ENCODE measurements around the gene TSTD1. TPM values are rescaled to one million over a fixed set of nuclear protein-coding genes. Genes with fewer than 3 reads are reported as not detected.

The TSTD1 gene, protein sequence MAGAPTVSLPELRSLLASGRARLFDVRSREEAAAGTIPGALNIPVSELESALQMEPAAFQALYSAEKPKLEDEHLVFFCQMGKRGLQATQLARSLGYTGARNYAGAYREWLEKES
- 6.7 and 7.2 TPM in 2 replicates for total RNA-seq
- long read RNA-seq, partial matches to known transcripts = 0 of 2 reads
- long read RNA-seq, other reads (novel, unspliced or antisense) = 0 of 2 reads

DNA sequence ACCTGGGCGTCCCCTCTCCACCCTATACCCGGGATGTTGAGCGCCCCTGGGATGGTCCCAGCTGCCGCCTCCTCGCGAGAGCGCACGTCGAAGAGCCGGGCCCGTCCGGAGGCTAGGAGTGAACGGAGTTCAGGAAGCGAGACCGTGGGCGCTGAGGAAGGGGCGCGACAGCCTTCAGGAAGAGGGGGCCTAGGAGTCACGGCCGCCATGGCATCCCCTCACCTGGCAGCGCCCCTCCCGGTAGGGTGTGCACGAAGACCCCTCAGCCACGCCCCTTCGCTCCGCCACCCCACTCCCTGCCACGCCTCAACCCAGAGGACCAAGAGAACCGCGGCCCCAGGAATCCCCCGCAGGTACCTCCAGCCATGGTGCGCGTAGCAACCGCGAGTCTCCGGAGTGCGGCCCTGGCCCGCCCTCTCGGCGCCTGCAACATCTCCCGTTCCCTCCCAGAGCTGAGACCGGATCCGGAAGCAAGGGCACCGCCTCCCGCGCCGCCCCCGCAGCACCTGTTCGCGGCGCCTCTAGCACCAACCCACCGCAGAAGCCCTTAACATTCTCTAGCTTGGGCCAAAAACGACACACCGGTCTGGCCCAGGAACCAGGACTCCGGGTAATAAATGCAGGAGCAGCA lies at the start of gene TSTD1:
TSS of gene TSTD1 (minus strand) at position 442 of the 631 bp plus-strand sequence. CDS start at position 367, 75 bp downstream.
- TF ChIP-seq, protein P1, sequence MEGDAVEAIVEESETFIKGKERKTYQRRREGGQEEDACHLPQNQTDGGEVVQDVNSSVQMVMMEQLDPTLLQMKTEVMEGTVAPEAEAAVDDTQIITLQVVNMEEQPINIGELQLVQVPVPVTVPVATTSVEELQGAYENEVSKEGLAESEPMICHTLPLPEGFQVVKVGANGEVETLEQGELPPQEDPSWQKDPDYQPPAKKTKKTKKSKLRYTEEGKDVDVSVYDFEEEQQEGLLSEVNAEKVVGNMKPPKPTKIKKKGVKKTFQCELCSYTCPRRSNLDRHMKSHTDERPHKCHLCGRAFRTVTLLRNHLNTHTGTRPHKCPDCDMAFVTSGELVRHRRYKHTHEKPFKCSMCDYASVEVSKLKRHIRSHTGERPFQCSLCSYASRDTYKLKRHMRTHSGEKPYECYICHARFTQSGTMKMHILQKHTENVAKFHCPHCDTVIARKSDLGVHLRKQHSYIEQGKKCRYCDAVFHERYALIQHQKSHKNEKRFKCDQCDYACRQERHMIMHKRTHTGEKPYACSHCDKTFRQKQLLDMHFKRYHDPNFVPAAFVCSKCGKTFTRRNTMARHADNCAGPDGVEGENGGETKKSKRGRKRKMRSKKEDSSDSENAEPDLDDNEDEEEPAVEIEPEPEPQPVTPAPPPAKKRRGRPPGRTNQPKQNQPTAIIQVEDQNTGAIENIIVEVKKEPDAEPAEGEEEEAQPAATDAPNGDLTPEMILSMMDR (conservative IDR thresholded peaks at IDR 0.05) = peak; percentile 11
- H3K4me3 Mint-ChIP-seq = peak within 1 kb of the TSS; percentile 81
- H3K4me1 Mint-ChIP-seq = peaks cover 20% of the 10 kb centered on the region
- H3K27me3 Mint-ChIP-seq (ENCODE audit: low read depth) = no peaks in the 10 kb centered on the region
- H3K27ac Mint-ChIP-seq (ENCODE audit: unreplicated experiment) = no peak within 1 kb of the TSS
- H3K36me3 Mint-ChIP-seq (ENCODE audit: low read depth) = peaks cover 19% of the 10 kb centered on the region
- no peak for DNase-seq (ENCODE audit: low read depth, low spot score)
- H3K9me3 Mint-ChIP-seq = no peaks in the 10 kb centered on the region

GRCh38 chr1:161086457-161086856 lies 47.7 kb upstream of the TSTD1 start:
- Mint-ChIP-seq H3K36me3 (ENCODE audit: low read depth) (no peaks in the 10 kb centered on the region), H3K4me1 (peaks cover 10% of the 10 kb centered on the region), H3K4me3 (no peak overlapping the region), H3K27ac (ENCODE audit: unreplicated experiment) (no peak overlapping the region), H3K9me3 (no peaks in the 10 kb centered on the region), H3K27me3 (ENCODE audit: low read depth) (no peaks in the 10 kb centered on the region)
- DNase-seq (ENCODE audit: low read depth, low spot score) = no peak
- TF ChIP-seq, protein P1 (conservative IDR thresholded peaks at IDR 0.05) = no peak

DNA sequence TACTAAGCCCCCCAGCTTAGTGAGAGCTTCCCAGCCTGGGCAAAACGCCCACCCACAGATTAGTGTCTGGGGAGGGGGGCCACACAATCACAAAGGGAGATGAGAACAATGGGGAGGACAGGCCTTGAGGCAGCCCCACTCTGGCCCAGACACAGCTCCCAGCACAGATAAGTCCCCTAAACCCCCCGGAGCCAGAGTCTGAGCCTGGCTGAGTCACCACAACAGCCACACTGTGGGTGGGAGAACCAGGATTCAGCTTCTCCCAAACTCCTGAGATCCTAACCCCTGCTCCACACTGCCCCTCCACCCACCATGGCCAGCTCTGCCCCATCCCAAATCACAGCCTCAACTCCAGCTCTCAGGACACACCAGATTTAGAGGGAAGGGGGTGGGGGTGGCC lies 46.4 kb upstream of the TSTD1 start:
- Mint-ChIP-seq H3K27me3 (ENCODE audit: low read depth) (no peaks in the 10 kb centered on the region), H3K36me3 (ENCODE audit: low read depth) (no peaks in the 10 kb centered on the region), H3K27ac (ENCODE audit: unreplicated experiment) (no peak overlapping the region), H3K4me1 (peaks cover 18% of the 10 kb centered on the region), H3K4me3 (no peak overlapping the region), H3K9me3 (no peaks in the 10 kb centered on the region)
- no peak for DNase-seq (ENCODE audit: low read depth, low spot score)
- TF ChIP-seq, protein P1 (conservative IDR thresholded peaks at IDR 0.05) = no peak

- Mint-ChIP-seq H3K36me3 (ENCODE audit: low read depth) (no peaks in the 10 kb centered on the region), H3K27me3 (ENCODE audit: low read depth) (no peaks in the 10 kb centered on the region), H3K4me1 (peaks cover 22% of the 10 kb centered on the region), H3K27ac (ENCODE audit: unreplicated experiment) (no peak overlapping the region), H3K4me3 (no peak overlapping the region), H3K9me3 (no peaks in the 10 kb centered on the region)
- TF ChIP-seq, protein P1 (conservative IDR thresholded peaks at IDR 0.05) = no peak
- DNase-seq (ENCODE audit: low read depth, low spot score) = no peak
Measured at GRCh38 chr1:161084597-161084988, 45.8 kb upstream of the TSTD1 start.

DNA sequence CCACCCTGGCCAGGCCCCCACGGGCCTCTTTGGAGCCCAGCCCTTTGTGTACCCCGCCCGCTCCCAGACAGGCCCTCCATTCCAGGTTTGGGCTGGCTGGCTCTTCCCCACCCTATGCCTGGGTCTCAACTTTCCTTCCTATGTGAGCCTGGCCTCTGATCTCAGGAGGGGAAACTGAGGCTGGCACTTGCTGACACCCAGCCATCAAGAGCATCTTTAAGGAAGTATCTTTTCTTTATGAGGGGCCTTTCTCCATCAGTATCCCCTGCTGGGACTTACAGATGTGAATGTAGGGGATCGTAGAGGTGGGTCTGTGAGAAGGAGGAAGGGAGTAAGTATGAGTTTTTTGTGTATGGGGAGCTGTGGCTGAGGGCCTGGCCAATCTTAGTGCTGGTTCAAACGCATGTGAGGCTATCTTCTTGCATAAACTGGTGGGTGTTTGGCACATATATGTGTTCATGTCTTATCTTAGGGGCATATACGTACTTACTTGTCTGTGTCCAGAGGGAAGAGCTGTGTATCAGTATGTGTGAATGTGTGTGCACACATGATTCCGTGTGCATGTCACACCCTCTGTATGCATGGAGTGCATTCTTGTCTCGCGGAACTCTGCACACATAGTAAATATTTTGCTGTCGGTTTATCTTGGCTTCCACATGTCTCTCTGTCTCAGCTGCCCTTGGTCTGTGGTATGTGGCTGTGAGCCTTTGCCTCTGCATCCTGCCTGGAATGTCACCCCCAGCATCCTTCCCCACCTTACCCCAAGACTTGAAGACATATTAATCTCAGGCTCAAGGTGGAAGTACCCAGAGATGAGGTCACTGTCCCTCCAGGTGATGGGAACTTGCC lies 45.2 kb upstream of the TSTD1 start:
- no peak for DNase-seq (ENCODE audit: low read depth, low spot score)
- TF ChIP-seq, protein P1 (conservative IDR thresholded peaks at IDR 0.05) = no peak
- Mint-ChIP-seq H3K4me1 (peaks cover 25% of the 10 kb centered on the region), H3K9me3 (no peaks in the 10 kb centered on the region), H3K36me3 (ENCODE audit: low read depth) (no peaks in the 10 kb centered on the region), H3K27me3 (ENCODE audit: low read depth) (no peaks in the 10 kb centered on the region), H3K27ac (ENCODE audit: unreplicated experiment) (no peak overlapping the region), H3K4me3 (no peak overlapping the region)
